H1 (cell line): ENCODE measurements around the gene PBX1.

Experiments used
- BACH1 ChIP-seq: IDR thresholded peaks from 2 replicates; pipeline ENCODE4 v1.6.1; 2012; ENCODE audit warnings: low read length, improper control_type of control experiment
- BRCA1 ChIP-seq: IDR thresholded peaks from 2 replicates; pipeline ENCODE4 v1.6.1; 2012; ENCODE audit warnings: low read depth, low read length, improper control_type of control experiment
- EP300 ChIP-seq, 2 experiments: IDR thresholded peaks; 1 replicate in 1 of 2; 2 replicates in 1 of 2; pipeline ENCODE4 v1.6.1; 2011 to 2012; ENCODE audit warnings: low read depth in 2 of 2, low read length in 2 of 2, mild to moderate bottlenecking in 2 of 2, borderline replicate concordance in 1 of 2, inconsistent platforms in 1 of 2, moderate library complexity in 1 of 2
- EZH2 ChIP-seq: fragments of 200-600 bp; sonication (generic); IDR thresholded peaks from 2 replicates; pipeline ENCODE4 v1.7.1; 2012; ENCODE audit warnings: low read depth, mild to moderate bottlenecking, moderate library complexity, low read length, inconsistent platforms; ENCODE audit not compliant: severe bottlenecking
- JUND ChIP-seq: IDR thresholded peaks from 2 replicates; pipeline ENCODE4 v1.6.1; 2011; ENCODE audit warnings: mild to moderate bottlenecking, improper control_type of control experiment, low read length
- NANOG ChIP-seq: IDR thresholded peaks from 2 replicates; pipeline ENCODE4 v1.6.1; 2011; ENCODE audit warnings: low read length, low read depth, mild to moderate bottlenecking, inconsistent platforms; ENCODE audit not compliant: insufficient read depth, poor library complexity, severe bottlenecking
- POLR2A ChIP-seq, 2 experiments: IDR thresholded peaks; 1 replicate in 1 of 2; 2 replicates in 1 of 2; pipeline ENCODE4 v1.6.1; 2011; ENCODE audit warnings: low read depth in 2 of 2, low read length in 2 of 2, mild to moderate bottlenecking in 2 of 2; ENCODE audit errors: control extremely low read depth in 1 of 2
- POLR2AphosphoS5 ChIP-seq: IDR thresholded peaks from 2 replicates; pipeline ENCODE4 v1.6.1; 2011; ENCODE audit warnings: low read depth, low read length
- RAD21 ChIP-seq, 2 experiments: IDR thresholded peaks in 1 of 2; conservative IDR thresholded peaks in 1 of 2; 2 replicates each; pipeline ENCODE4 v1.6.1; 2011; ENCODE audit warnings: low read depth in 2 of 2, low read length in 2 of 2, improper control_type of control experiment in 1 of 2, inconsistent platforms in 1 of 2, mild to moderate bottlenecking in 1 of 2, moderate library complexity in 1 of 2
- SAP30 ChIP-seq: fragments of 300-600 bp; sonication (generic); IDR thresholded peaks from 2 replicates; pipeline ENCODE4 v1.7.1; 2012; ENCODE audit warnings: low read length, moderate library complexity, mild to moderate bottlenecking, inconsistent platforms; ENCODE audit not compliant: insufficient read depth, insufficient replicate concordance
- TAF1 ChIP-seq: IDR thresholded peaks from 2 replicates; pipeline ENCODE4 v1.6.1; 2011; ENCODE audit warnings: mild to moderate bottlenecking, low read depth, low read length
- TAF7 ChIP-seq: optimal IDR thresholded peaks from 2 replicates; pipeline ENCODE3; 2011; ENCODE audit warnings: low read depth, mild to moderate bottlenecking, inconsistent platforms, low read length, moderate library complexity, borderline replicate concordance
- YY1 ChIP-seq: IDR thresholded peaks from 2 replicates; pipeline ENCODE4 v1.6.1; 2011; ENCODE audit warnings: low read depth, mild to moderate bottlenecking, low read length
- TF ChIP-seq, protein P1 (sequence below), 3 experiments: IDR thresholded peaks; 1 replicate in 2 of 3; 2 replicates in 1 of 3; pipeline versions ENCODE4 v1.5.1 to v1.6.1; 2011; ENCODE audit warnings: low read length in 3 of 3, mild to moderate bottlenecking in 3 of 3, inconsistent platforms in 2 of 3, low read depth in 1 of 3, moderate library complexity in 1 of 3; ENCODE audit not compliant: insufficient read depth in 1 of 3; ENCODE audit errors: control extremely low read depth in 1 of 3

DNA sequence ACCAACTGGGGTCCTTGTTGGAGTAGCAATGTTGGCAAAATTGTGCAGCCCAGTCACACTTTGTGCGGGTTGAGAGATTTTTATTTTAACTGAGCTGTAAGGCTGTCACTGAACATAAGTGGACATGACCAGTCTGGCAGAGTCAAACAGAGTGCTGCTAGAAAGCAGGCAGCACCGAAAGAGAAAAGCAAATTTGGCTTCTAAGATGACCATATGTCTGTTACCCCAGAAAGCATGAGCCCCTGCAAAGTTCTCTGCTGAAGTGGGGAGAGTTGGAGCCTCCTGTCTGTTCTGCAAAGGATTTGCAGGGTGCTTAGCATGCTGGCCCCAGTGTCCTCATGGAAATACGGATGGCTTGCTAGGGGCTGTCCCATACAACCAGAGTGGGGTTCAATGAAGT lies 220.4 kb downstream of the PBX1 start:
- TF ChIP-seq TAF1 (no peak), JUND (no peak), POLR2AphosphoS5 (no peak), POLR2A (IDR thresholded peaks at IDR 0.05; ENCODE audit: control extremely low read depth in 1 of 2, low read depth in 2 of 2, low read length in 2 of 2) (no peak), EZH2 (no peak), BRCA1 (no peak), BACH1 (no peak), YY1 (no peak), TAF7 (no peak), NANOG (no peak), RAD21 (IDR thresholded peaks at IDR 0.05 in 1 of 2, conservative IDR thresholded peaks at IDR 0.05 in 1 of 2; ENCODE audit: low read depth in 2 of 2, low read length in 2 of 2) (no peak), SAP30 (no peak), EP300 (IDR thresholded peaks at IDR 0.05; ENCODE audit: borderline replicate concordance in 1 of 2, low read depth in 2 of 2, low read length in 2 of 2) (no peak)
- TF ChIP-seq, protein P1, sequence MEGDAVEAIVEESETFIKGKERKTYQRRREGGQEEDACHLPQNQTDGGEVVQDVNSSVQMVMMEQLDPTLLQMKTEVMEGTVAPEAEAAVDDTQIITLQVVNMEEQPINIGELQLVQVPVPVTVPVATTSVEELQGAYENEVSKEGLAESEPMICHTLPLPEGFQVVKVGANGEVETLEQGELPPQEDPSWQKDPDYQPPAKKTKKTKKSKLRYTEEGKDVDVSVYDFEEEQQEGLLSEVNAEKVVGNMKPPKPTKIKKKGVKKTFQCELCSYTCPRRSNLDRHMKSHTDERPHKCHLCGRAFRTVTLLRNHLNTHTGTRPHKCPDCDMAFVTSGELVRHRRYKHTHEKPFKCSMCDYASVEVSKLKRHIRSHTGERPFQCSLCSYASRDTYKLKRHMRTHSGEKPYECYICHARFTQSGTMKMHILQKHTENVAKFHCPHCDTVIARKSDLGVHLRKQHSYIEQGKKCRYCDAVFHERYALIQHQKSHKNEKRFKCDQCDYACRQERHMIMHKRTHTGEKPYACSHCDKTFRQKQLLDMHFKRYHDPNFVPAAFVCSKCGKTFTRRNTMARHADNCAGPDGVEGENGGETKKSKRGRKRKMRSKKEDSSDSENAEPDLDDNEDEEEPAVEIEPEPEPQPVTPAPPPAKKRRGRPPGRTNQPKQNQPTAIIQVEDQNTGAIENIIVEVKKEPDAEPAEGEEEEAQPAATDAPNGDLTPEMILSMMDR (IDR thresholded peaks at IDR 0.05; ENCODE audit: control extremely low read depth in 1 of 3, insufficient read depth in 1 of 3, low read depth in 1 of 3, low read length in 3 of 3), result no peak
